PFSK-1 (cell line): ENCODE results near the gene THAP8.

Source experiments
- FOXP2 ChIP-seq: optimal IDR thresholded peaks from 2 replicates; pipeline ENCODE3; 2011; ENCODE audit warnings: borderline replicate concordance, control low read depth, inconsistent platforms; ENCODE audit not compliant: insufficient read depth; ENCODE audit errors: extremely low read length, extremely low read depth
- POLR2AphosphoS5 ChIP-seq: IDR thresholded peaks from 2 replicates; pipeline ENCODE4 v1.6.1; 2012; ENCODE audit warnings: low read depth, mild to moderate bottlenecking, control low read depth, low read length, moderate library complexity
- REST ChIP-seq, 2 experiments: IDR thresholded peaks; 2 replicates each; pipeline versions ENCODE4 v1.6.1 to v1.8.0; 2011 to 2012; ENCODE audit warnings: low read depth in 2 of 2, low read length in 2 of 2, control low read depth in 1 of 2, inconsistent platforms in 1 of 2, mild to moderate bottlenecking in 1 of 2, moderate library complexity in 1 of 2; ENCODE audit not compliant: insufficient read depth in 1 of 2
- SIN3A ChIP-seq: IDR thresholded peaks from 2 replicates; pipeline ENCODE4 v1.6.1; 2012; ENCODE audit warnings: mild to moderate bottlenecking, low read length, moderate library complexity, borderline replicate concordance; ENCODE audit not compliant: insufficient read depth
- TAF1 ChIP-seq: IDR thresholded peaks from 2 replicates; pipeline ENCODE4 v1.6.1; 2012; ENCODE audit warnings: low read length, control low read depth, borderline replicate concordance; ENCODE audit not compliant: insufficient read depth

The THAP8 gene

GRCh38 chr19:36099166-36099785 lies 45.2 kb upstream of the THAP8 start:
- TF ChIP-seq POLR2AphosphoS5 = no peak
- no peak for TF ChIP-seq SIN3A
- no peak for TF ChIP-seq REST (IDR thresholded peaks at IDR 0.05; ENCODE audit: insufficient read depth in 1 of 2, low read depth in 2 of 2, low read length in 2 of 2)
- no peak for TF ChIP-seq TAF1
- TF ChIP-seq FOXP2 = no peak

GRCh38 chr19:36097036-36097435 lies 43.0 kb upstream of the THAP8 start:
- TF ChIP-seq FOXP2 (no peak), POLR2AphosphoS5 (no peak), SIN3A (no peak), TAF1 (no peak), REST (IDR thresholded peaks at IDR 0.05; ENCODE audit: insufficient read depth in 1 of 2, low read depth in 2 of 2, low read length in 2 of 2) (no peak)

- no peak for TF ChIP-seq FOXP2
- TF ChIP-seq POLR2AphosphoS5 = no peak
- TF ChIP-seq REST (IDR thresholded peaks at IDR 0.05; ENCODE audit: insufficient read depth in 1 of 2, low read depth in 2 of 2, low read length in 2 of 2) = no peak
- no peak for TF ChIP-seq SIN3A
- TF ChIP-seq TAF1 = no peak
These were observed 39.6 kb upstream of the THAP8 start for GRCh38 chr19:36093687-36094086.

GRCh38 chr19:36093146-36093662 lies 39.1 kb upstream of the THAP8 start:
- TF ChIP-seq REST (IDR thresholded peaks at IDR 0.05; ENCODE audit: insufficient read depth in 1 of 2, low read depth in 2 of 2, low read length in 2 of 2) (no peak), POLR2AphosphoS5 (no peak), SIN3A (no peak), TAF1 (no peak), FOXP2 (no peak)

GRCh38 chr19:36092566-36092965 lies 38.5 kb upstream of the THAP8 start:
- TF ChIP-seq POLR2AphosphoS5 = no peak
- no peak for TF ChIP-seq FOXP2
- TF ChIP-seq SIN3A = no peak
- TF ChIP-seq TAF1 = no peak
- TF ChIP-seq REST (IDR thresholded peaks at IDR 0.05; ENCODE audit: insufficient read depth in 1 of 2, low read depth in 2 of 2, low read length in 2 of 2) = no peak
